Colonic mucosa (tissue), 4 donors: Measurements from ENCODE around the gene ACER3. TPM values are rescaled to one million over a fixed set of nuclear protein-coding genes. Genes with fewer than 3 reads are reported as not detected.

ENCODE experiments used
- DNase-seq: peaks from one replicate; pipeline ENCODE4 v3.0.0-alpha.2; 2020
- H3K27ac ChIP-seq: fragments of 200-600 bp; one replicate; pipeline ENCODE4 v1.8.0; 2021
- H3K27me3 ChIP-seq: fragments of 200-600 bp; one replicate; pipeline ENCODE4 v1.8.0; 2021
- H3K36me3 ChIP-seq: fragments of 200-600 bp; one replicate; pipeline ENCODE4 v1.8.0; 2021
- H3K4me1 ChIP-seq: fragments of 200-600 bp; one replicate; pipeline ENCODE4 v1.8.0; 2021; ENCODE audit warnings: mild to moderate bottlenecking
- H3K4me3 ChIP-seq: fragments of 200-600 bp; one replicate; pipeline ENCODE4 v1.8.0; 2021
- H3K9ac ChIP-seq, 2 donors: one replicate each; pipeline ENCODE4 v1.7.0; 2013; ENCODE audit warnings: control low read depth in 2 of 2, low read depth in 2 of 2, low read length in 2 of 2
- H3K9me3 ChIP-seq: fragments of 200-600 bp; one replicate; pipeline ENCODE4 v1.8.0; 2021
- intact Hi-C: fragments of 100-400 bp; cut with DNase I; formaldehyde crosslinking; loops from one replicate; pipeline ENCODE4 v1.14.1; 2022
- total RNA-seq, 2 donors: library from RNA; stranded (reverse); fragmentation: NEBNext Ultra II Directional in 1 of 2; extraction: Animal tissue kit (Norgen Biotek cat#: 25700) in 1 of 2; gene quantifications; one replicate each; pipeline ENCODE4 v1.2.1, GENCODE V29; 2021
- TF ChIP-seq, protein P1 (sequence below): fragments of 200-600 bp; IDR thresholded peaks from one replicate; pipeline ENCODE4 v1.8.0; 2022; ENCODE audit warnings: antibody characterized with exemption, mild to moderate bottlenecking
- donor health status: healthy.
- donor health status: DM: no; HTN: no; CAD: no.
- donor health status: DM: no; HTN: no; CAD: no.

ACER3 gene
- total RNA-seq, 2 donors from 2014 or later: 25.0 to 36.4 TPM

DNA sequence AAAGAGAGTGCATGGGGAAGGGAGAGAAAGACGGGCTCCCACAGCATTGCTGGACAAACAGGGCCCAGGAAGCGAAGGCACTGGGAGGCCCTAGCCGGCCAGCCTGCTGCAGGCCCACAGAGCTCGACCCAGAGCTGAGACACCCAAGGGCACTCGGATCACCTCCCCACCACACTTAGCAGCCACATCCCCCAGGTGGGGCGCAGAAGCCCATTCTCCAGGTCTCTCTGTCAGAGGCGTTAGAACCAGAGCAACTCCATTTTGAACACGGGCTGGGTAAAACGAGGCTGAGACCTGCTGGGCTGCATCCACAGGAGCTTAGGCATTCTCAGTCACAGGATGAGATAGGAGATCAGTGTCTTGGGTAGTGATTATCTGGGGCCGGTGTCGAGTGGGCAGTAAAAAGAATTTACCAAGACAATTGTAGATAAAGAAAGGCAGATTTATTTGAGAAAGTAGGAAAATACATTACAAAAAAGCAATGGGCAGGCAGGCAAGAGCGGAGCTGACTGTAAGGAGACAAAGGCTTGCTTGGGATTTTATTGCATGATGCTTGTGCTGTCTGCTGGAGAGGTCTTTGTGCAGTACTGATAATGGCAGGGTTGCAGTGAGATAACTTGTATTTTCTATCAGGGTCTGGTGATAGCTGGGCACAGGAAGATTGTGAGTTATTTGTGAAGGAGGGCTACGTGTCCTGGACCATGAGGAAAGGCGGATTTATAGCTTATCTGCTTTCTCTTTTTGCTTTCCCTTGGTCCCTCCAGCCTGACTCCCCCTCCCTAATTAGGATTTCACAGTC lies 192.7 kb downstream of the ACER3 start:
- TF ChIP-seq, protein P1, sequence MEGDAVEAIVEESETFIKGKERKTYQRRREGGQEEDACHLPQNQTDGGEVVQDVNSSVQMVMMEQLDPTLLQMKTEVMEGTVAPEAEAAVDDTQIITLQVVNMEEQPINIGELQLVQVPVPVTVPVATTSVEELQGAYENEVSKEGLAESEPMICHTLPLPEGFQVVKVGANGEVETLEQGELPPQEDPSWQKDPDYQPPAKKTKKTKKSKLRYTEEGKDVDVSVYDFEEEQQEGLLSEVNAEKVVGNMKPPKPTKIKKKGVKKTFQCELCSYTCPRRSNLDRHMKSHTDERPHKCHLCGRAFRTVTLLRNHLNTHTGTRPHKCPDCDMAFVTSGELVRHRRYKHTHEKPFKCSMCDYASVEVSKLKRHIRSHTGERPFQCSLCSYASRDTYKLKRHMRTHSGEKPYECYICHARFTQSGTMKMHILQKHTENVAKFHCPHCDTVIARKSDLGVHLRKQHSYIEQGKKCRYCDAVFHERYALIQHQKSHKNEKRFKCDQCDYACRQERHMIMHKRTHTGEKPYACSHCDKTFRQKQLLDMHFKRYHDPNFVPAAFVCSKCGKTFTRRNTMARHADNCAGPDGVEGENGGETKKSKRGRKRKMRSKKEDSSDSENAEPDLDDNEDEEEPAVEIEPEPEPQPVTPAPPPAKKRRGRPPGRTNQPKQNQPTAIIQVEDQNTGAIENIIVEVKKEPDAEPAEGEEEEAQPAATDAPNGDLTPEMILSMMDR: no peak
- Histone ChIP-seq H3K36me3 (no peaks in the 10 kb centered on the region), H3K27ac (no peak overlapping the region), H3K27me3 (no peaks in the 10 kb centered on the region), H3K9me3 (no peaks in the 10 kb centered on the region), H3K4me1 (peaks cover 2% of the 10 kb centered on the region), H3K4me3 (no peak overlapping the region), H3K9ac (no peak overlapping the region)
- intact Hi-C loops: no loop called here
- no peak for DNase-seq

DNA sequence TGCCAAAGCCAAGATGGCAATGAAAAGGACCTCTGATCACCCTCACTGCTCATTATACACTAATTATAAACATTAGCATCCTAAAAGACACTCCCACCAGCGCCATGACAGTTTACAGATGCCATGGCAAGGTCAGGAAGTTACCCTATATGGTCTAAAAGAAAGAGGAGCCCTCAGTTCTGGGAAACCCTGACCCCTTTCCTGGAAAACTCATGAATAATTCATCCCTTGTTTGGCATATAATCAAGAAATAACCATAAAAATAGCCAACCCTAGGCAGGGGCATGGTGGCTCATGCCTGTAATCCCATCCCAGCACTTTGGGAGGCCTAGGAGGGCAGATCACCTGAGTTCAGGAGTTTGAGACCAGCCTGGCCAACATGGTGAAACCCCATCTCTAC lies 193.4 kb downstream of the ACER3 start:
- Histone ChIP-seq H3K36me3 (no peaks in the 10 kb centered on the region), H3K27ac (no peak overlapping the region), H3K4me1 (no peaks in the 10 kb centered on the region), H3K9me3 (no peaks in the 10 kb centered on the region), H3K9ac (no peak overlapping the region), H3K4me3 (no peak overlapping the region), H3K27me3 (no peaks in the 10 kb centered on the region)
- intact Hi-C loops: no loop called here
- no peak for DNase-seq
- TF ChIP-seq, protein P1: no peak

DNA sequence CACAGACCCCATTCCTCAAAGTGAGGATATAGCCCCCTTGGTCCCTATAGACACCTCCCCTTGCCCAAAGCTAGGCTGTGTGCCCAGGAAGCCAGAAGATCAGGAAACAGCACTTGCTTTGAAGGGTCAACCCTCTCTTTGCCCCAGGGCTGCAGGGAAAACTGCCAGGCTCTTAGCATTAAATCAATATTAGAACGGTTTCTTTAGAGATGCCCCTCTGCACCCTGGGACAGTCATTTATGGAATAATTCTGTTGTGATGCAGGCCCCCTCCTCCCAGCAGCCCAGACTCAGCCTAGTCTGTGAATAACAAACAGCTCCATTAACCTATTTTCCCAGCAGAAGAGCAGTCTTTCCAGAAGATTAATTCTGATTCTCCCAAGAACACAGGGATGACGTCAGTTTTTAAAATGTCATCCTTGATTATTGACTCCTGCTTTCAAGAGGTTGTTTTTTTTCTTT lies 194.4 kb downstream of the ACER3 start:
- no peaks in the 10 kb centered on the region for H3K9me3 ChIP-seq
- H3K27ac ChIP-seq: no peak overlapping the region
- H3K27me3 ChIP-seq: no peaks in the 10 kb centered on the region
- TF ChIP-seq, protein P1: no peak
- H3K9ac ChIP-seq: no peak overlapping the region
- no peak for DNase-seq
- no peaks in the 10 kb centered on the region for H3K4me1 ChIP-seq
- H3K36me3 ChIP-seq: no peaks in the 10 kb centered on the region
- H3K4me3 ChIP-seq: no peak overlapping the region
- intact Hi-C loops: no loop called here

DNA sequence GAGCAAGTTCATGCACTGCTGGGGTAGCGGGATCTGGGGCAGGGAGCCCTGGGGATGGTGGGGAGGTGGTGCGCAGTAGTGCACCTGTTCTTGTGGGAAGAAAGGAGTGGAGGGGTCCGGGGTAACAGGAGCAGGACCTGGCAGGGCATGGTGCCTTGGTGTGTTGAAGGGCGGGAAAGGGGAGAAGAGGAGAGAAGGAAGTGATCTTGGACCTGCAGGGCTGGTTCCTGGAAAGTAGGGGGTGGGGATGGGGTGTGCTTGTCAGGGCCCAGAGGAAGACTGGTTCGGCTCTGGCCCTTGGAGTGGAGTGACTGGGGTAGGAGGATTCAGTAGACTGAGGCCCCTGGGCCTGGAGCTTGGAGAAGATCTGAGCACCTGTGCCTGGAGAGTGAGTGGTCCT lies 195.2 kb downstream of the ACER3 start:
- Histone ChIP-seq H3K27me3 (no peaks in the 10 kb centered on the region), H3K4me1 (no peaks in the 10 kb centered on the region), H3K36me3 (no peaks in the 10 kb centered on the region), H3K9me3 (no peaks in the 10 kb centered on the region), H3K27ac (no peak overlapping the region), H3K9ac (no peak overlapping the region), H3K4me3 (no peak overlapping the region)
- TF ChIP-seq, protein P1: no peak
- intact Hi-C loops: no loop called here
- DNase-seq: no peak

DNA sequence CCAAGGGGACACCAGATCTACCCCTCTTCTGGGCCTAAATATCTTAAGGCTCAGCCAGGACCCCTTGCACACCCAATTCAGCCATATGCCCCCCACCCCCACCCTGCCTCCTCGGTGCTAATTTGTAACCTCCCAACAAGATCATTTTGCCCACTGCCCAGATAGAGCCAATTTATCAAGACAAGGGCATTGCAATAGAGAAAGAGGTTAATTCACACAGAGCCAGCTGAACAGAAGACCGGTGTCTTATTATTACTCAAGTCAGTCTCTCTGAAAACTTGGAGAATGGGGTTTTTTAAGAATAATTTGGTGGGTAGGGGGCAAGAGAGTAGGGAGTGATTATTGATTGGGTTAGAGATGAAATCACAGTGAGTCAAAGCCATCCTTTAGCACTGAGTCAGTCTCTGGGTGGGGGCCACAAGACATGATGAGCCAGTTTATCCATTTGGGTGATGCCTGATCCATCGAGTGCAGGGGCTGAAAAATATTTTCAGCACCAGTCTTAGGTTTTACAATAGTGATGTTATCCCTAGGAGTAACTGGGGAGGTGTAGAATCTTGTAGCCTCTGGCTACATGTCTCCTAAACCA lies 196.2 kb downstream of the ACER3 start:
- Histone ChIP-seq H3K36me3 (no peaks in the 10 kb centered on the region), H3K27me3 (no peaks in the 10 kb centered on the region), H3K4me3 (no peak overlapping the region), H3K27ac (no peak overlapping the region), H3K9ac (no peak overlapping the region), H3K4me1 (no peaks in the 10 kb centered on the region), H3K9me3 (no peaks in the 10 kb centered on the region)
- intact Hi-C loops: no loop called here
- no peak for DNase-seq
- TF ChIP-seq, protein P1: no peak
